GM12874 (cell line): Measurements from ENCODE around the gene MBIP.

ENCODE experiments used
- CTCF ChIP-seq: IDR thresholded peaks from 2 replicates; pipeline ENCODE4 v1.5.1; 2011; ENCODE audit warnings: low read depth, mild to moderate bottlenecking, control low read depth, low read length, moderate library complexity; ENCODE audit not compliant: insufficient read depth

Gene MBIP

GRCh38 chr14:36320897-36321381 lies 502 bp upstream of the MBIP start:
- no peak for TF ChIP-seq CTCF

- no peak for TF ChIP-seq CTCF
Measured at GRCh38 chr14:36319899-36320199, 588 bp downstream of the MBIP start.

- TF ChIP-seq CTCF, result no peak
Measured at GRCh38 chr14:36317650-36318049, 2.8 kb downstream of the MBIP start.

- no peak for TF ChIP-seq CTCF
Measured at GRCh38 chr14:36316131-36316530, 4.3 kb downstream of the MBIP start.

GRCh38 chr14:36315159-36315853 lies 5.1 kb downstream of the MBIP start:
- no peak for TF ChIP-seq CTCF

- no peak for TF ChIP-seq CTCF
Measured at GRCh38 chr14:36313898-36314297, 6.5 kb downstream of the MBIP start.

GRCh38 chr14:36313206-36313605 lies 7.2 kb downstream of the MBIP start:
- no peak for TF ChIP-seq CTCF
